ENCODE measurements around the gene BRICD5. TPM values are rescaled to one million over a fixed set of nuclear protein-coding genes. Genes with fewer than 3 reads are reported as not detected.

BRICD5 gene
- total and polyA plus RNA-seq, 2 of the 13 experiments (the other 11 are each of a cell fraction or from before 2014, with no cell fraction given), result 1.6 to 5.8 TPM

- TF ChIP-seq ZNF281 (CRISPR knock-in tag; IDR thresholded peaks at IDR 0.05; ENCODE audit: borderline replicate concordance), result no peak
- no peak for TF ChIP-seq SMARCE1 (IDR thresholded peaks at IDR 0.05; ENCODE audit: borderline replicate concordance)
- no peak for TF ChIP-seq HOXA3 (CRISPR knock-in tag; IDR thresholded peaks at IDR 0.05)
- no peak for TF ChIP-seq ZFP41 (CRISPR knock-in tag; IDR thresholded peaks at IDR 0.05; ENCODE audit: borderline replicate concordance)
These were observed 33.1 kb upstream of the BRICD5 start (continued) for GRCh38 chr16:2243781-2244180.

- 96% methylated on average over 14 of the region's 19 CpGs for WGBS (ENCODE audit: low lambda C conversion rate)
- Histone ChIP-seq H2AFZ (ENCODE audit: low read length) (no peak overlapping the region), H3K4me1 (ENCODE audit: insufficient read depth, low read length) (peaks cover 17% of the 10 kb centered on the region), H3K79me2 (ENCODE audit: insufficient read depth, low read length) (peaks cover under 1% of the 10 kb centered on the region), H3K27me3 (ENCODE audit: control insufficient read depth in 1 of 2, insufficient read depth in 2 of 2, low read length in 2 of 2) (no peaks in the 10 kb centered on the region), H3K36me3 (replicated peaks in 1 of 2; ENCODE audit: control insufficient read depth in 1 of 2, insufficient read depth in 2 of 2, low read length in 2 of 2) (peaks cover 25 to 47% of the 10 kb centered on the region in 2 experiments; a peak in 4 of 5 replicates), H3K9ac (ENCODE audit: insufficient read depth, low read depth, low read length) (no peak overlapping the region), H3K27ac (ENCODE audit: extremely low read length, insufficient read depth, low read length) (no peak overlapping the region), H3K9me3 (ENCODE audit: low read length) (no peaks in the 10 kb centered on the region), H4K20me1 (ENCODE audit: insufficient read depth, low read length) (0 out of 2 replicates have a peak, but pooled peaks cover 2% of the 10 kb centered on the region), H3K4me2 (ENCODE audit: low read depth, low read length) (no peak overlapping the region), H3K4me3 (replicated peaks in 1 of 3; ENCODE audit: insufficient read depth in 1 of 3, low read depth in 2 of 3, low read length in 3 of 3) (no peak overlapping the region)
- ATAC-seq (peak; percentile 21), FAIRE-seq (no peak), DNase-seq (ENCODE audit: low spot score) (no peak)
- BruUV-seq (replicated peaks), result no TSS peak
- in situ Hi-C loops (cut with HindIII; ENCODE audit: extremely low pct_ligation_motif_present, low pct_unique_long_range_greater_than_20kb) (no loop called here), intact Hi-C loops (cut with micrococcal nuclease; ENCODE audit: unreplicated experiment) (no loop called here)
- TF ChIP-seq RBFOX2 (IDR thresholded peaks at IDR 0.05; ENCODE audit: low read depth, low read length) (peak; percentile 40; the same call in 1 of the 2 replicates), XRCC5 (optimal IDR thresholded peaks at IDR 0.05; ENCODE audit: low read length) (no peak), NR2F1 (CRISPR knock-in tag; IDR thresholded peaks at IDR 0.05) (no peak), MED1 (CRISPR knock-in tag; IDR thresholded peaks at IDR 0.05) (no peak), DBP (CRISPR knock-in tag; IDR thresholded peaks at IDR 0.05; ENCODE audit: not compliant biosample characterization) (no peak), ATF7 (IDR thresholded peaks at IDR 0.05) (no peak), ATF7 (CRISPR knock-in tag; IDR thresholded peaks at IDR 0.05) (no peak), ZBTB33 (CRISPR knock-in tag; IDR thresholded peaks at IDR 0.05) (0 out of 2 replicates have a peak, but pooled peaks have one; percentile 49), AGO2 (optimal IDR thresholded peaks at IDR 0.05; ENCODE audit: low read depth, low read length) (peak; percentile 76), MIER3 (CRISPR knock-in tag; IDR thresholded peaks at IDR 0.05; ENCODE audit: borderline replicate concordance) (no peak), POLR2A (IDR thresholded peaks at IDR 0.05; ENCODE audit: insufficient read depth in 1 of 2, low read depth in 2 of 2, low read length in 2 of 2) (no peak)
- ChIA-PET POLR2A (interaction anchor here (0.6 kb wide), 1 partner anchor 662 kb away, joined by 3 read pairs; no protein-coding TSS in a partner anchor), CTCF (ENCODE audit: low intra/inter-chr PET ratio, low total read pairs) (no interaction called here)
These were observed 32.4 kb upstream of the BRICD5 start for GRCh38 chr16:2243031-2243528.
